GM18861 (cell line): Measurements from ENCODE around the gene IZUMO4.
A peak's percentile ranks its signal among the peaks of the same experiment; 100 is the strongest.
"Not testable (repeated sequence)": the region's sequence is repeated elsewhere in the genome, so short reads cannot be mapped to it uniquely, and the experiment has no call there.

Source experiments
- ATAC-seq: cut with Tn5 transposase; IDR thresholded peaks from one replicate; pipeline ENCODE4 v1.9.1; 2021; ENCODE audit not compliant: unreplicated experiment

Gene IZUMO4

DNA sequence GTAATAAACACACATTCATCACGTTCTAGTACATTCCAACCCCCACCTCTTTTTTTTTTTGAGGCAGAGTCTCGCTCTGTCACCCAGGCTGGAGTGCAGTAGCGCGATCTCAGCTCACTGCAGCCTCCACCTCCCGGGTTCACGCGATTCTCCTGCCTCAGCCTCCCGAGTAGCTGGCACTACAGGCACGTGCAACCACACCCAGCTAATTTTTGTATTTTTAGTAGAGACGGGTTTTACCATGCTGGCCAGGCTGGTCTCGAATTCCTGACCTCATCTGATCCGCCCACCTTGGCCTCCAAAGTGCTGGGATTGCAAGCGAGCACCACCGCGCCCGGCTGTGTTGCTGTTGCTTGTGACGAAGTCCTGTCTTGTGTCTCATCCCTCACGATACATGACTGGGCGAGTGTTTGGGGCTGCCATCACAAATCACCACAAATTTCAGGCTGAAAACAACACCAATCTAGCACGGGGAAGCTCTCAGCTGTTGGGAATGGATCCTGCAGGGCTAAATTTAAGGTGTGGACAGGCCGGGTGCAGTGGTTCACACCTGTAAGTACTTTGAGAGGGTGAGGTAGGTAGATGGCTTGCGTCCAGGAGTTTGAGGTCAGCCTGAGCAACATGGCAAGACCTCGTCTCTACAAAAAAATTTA is 16.3 kb upstream of the IZUMO4 start:
- no peak for ATAC-seq

DNA sequence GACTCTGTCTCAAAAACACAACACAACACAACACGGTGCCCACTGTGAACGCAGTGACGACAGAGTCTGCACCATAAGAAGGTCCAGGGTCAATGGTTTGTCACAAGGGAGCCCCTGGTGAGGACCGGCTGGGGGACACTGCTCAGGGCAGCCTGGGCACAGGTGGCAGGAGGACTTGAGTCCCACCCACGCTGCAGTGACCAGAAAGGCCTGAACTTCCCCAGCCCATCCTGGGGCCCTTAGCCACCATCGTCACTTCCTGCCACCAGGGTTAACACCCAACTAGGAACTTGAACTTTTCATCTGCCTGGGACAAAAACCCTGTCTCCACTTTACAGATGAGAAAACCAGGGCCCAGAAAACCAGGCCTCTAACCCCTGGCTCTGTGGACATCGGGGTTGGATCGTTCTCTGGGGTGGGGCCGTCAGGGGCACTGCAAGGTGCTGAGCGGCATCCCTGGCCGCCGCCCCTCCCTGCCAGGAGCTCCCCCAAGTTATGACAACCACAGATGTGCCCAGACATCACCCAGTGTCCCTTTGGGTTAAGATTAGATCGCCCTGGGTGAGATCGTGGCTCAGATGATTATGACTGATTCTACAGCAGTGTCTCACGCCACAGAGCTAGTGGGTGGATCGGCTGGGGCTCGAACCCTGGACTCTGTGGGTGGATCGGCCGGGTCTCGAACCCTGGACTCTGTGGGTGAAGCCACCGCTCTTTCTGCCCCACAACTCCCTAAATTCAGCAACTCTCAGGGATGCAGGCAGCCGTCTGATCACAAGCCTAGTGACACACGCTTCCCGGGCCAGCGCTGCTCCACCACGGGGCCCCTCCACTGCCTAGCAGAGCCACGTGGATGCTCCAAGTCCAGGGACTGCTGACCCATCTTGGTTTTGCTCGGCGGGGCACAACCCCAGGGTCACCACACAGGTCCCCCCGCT is 14.6 kb upstream of the IZUMO4 start:
- ATAC-seq, result no peak

DNA sequence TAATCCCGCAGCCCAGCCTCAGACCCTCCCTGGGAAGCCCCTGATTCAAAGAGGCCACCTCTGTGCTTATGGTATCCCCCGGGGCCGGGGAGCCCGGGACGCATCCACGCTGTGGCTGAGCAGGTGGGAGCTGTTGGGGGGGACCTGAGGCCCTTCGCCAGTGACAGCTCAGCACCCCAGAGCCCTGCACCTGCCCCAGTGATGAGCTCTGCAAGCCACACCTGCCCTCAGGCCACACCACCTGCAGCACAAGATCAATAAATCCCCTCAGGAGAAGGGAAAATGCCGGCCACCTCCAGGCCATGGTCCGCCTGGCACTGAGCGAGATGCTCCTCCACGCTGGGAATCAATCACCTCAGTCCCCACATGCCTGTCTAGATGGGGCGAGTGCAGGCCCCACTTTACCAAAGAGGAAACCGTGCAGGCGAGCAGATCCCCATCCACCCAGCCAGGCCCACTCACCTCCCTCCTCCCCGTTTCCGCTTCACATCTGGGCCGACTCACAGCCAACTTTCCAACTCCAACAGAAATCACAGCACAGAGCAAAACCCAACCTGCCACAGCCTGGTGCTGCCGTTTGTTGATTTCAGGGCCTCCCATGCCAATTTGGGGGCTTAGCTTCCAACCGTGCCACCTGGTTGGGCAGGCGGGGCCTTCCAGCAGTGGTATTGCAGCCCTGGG is 13.4 kb upstream of the IZUMO4 start:
- ATAC-seq, result no peak

DNA sequence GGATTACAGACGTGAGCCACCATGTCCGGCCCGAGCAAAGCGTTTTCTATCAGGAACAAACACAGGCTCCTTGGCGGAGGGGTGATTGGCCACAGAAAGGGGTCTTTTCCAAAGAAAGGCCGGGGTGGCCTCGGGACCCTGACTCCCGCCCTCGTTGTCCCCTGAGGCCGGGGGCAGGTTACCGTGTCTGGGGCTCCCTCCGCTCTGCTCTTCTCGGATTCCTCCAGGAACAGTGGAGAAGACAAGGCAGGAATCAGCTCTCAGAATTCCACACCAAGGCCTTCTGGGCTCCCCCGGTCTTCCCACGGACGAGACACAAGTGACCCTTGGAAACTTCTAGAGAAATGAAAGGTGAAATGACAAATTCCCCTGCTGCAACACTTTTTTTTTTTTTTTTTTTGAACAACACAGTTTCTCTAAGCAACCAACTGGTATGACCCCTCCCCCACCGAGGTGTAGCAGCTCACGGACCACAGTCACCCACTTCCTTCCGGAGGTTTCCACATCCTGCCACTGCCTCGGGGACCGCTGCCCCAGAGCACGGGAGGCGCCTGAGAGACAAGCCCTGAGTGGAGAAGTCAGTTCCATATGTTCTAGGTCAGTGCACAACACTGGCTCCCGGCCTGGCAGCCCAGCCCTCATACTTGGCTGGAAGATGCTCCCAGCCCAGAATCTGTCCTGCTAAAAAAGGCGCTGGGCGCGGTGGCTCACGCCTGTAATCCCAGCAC is 11.6 kb upstream of the IZUMO4 start:
- peak; percentile 29 for ATAC-seq

DNA sequence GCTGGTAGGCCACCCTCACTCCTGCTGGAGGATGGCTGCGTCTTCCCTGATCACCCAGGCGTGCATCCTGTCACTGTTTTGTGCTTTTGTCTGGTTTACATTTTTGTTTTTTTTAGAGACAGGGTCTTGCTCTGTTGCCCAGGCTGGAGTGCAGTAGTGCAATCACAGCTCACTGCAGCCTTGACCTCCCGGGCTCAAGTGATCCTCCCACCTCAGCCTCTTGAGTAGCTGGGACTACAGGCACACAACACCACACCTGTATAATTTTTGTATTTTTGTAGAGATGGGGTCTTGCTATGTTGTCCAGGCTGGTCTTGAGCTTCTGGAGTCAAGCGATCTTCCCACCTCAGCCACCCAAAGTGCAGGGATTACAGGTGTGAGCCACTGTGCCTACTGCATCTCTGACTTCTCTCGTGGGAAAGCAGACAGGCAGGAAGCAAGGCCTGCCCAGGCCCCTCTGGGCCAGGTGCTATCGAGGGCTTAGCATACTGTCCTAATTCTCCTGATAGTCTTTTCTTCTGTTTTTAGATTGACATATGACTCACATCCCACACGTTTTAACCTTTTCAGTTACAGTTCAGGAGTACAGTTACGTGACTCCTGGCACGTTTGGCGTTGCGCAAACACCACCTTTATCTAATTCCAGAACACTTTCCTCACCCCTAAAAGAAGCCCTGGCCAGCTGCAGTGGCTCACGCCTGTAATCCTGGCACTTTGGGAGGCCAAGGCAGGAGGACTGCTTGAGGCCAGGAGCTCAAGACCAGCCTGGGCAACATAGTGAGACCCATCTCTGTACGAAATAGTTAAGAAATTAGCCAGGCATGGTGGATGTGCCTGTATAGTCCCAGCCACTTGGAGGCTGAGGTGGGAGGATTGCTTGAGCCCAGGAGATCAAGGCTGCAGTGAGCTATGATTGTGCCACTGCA is 9.8 kb upstream of the IZUMO4 start:
- ATAC-seq, result not testable (repeated sequence)

DNA sequence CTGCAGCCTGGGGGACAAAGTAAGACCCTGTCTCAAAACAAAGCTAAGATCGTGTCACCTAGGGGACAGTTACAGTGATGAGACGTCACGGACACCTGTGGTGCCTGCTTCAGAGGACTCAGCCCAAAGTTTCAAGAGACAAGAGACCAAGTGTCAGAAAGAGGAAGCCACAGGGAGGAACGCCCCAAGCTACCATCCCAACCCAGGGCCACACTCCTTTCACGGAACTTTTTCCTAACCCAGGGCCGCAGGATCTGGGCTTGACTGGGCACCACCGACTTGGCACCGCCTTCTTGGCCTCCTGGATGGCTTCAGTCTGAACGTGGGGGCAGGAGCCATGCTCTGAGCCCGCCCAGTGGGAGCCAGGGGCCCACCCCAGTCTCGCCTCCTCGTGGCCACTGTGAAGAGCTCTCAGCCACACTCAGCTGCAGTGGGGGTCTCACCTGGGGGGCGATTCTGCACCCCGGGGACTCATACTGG is 9.1 kb upstream of the IZUMO4 start:
- peak; percentile 21 for ATAC-seq

DNA sequence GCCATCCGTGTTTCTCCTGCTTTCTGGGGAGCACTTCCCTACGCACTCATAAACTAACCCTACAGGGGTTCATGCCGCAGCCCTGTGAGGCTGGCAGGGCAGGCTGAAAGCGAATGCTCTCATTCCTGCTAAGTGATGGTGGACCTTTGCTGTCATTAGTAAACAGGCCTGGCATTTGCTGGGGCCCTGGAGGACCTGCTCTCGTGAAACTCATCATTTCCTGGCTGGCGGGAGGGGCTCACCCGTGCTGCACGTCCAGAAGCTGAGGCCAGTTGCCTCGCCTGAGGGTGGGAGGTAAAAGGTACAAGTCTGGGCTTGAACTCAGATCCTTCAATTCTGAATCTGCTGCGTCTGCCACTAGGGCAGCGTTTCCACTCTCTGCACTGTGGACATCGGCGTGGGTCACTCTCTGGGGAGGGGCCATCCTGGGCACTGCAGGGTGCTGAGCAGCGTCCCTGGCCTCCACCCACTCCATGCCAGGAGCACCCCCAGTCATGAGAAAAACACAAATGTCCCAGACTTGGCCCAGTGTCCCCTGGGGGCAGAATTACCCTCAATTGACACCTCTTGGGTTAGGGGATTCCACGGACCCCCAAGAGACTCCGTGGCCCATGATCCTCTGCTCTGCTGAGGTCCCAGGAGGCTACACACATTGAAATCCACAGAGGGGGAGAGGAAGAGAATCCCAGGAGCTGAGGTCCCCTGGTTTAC is 7.6 kb upstream of the IZUMO4 start:
- no peak for ATAC-seq

DNA sequence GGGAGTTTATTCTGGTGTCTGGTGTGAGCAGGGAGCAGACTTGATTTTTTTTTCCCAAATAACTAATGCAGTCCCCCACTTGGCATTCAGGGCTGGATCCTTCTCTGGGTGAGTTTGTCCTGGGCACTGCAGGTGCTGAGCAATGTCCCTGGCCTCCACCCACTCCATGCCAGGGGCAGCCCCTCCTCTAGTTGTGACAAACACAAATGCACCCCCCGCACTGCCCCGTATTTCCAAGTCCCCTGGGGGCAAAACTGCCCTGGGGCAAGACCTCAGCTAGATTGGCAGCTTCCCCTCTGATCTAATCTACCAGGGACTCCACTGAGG is 7.0 kb upstream of the IZUMO4 start:
- peak; percentile 0 for ATAC-seq

DNA sequence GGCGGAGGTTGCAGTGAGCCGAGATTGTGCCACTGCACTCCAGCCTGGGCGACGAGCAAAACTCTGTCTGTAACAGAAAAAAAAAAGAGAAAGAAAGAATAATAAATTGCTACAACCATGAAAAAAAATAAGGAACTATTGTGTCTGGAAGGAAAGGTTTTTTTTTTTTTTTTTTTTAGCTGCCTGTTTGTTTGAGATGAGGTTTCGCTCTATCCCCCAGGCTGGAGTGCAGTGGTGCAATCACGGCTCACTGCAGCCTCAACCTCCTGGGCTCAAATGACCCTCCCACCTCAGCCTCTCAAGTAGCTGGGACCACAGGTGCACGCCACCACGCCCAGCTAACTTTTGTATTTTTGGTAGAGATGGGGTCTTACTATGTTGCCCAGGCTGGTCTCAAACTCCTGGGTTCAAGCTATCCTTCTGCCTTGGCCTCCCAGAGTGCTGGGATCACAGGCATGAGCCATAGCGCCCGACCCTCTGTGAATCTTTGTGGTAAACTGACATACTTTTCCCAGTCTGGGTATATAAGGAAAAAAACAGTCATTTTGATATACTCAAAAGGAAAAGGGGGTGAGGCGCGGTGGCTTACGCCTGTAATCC is 4.7 kb upstream of the IZUMO4 start:
- not testable (repeated sequence) for ATAC-seq

DNA sequence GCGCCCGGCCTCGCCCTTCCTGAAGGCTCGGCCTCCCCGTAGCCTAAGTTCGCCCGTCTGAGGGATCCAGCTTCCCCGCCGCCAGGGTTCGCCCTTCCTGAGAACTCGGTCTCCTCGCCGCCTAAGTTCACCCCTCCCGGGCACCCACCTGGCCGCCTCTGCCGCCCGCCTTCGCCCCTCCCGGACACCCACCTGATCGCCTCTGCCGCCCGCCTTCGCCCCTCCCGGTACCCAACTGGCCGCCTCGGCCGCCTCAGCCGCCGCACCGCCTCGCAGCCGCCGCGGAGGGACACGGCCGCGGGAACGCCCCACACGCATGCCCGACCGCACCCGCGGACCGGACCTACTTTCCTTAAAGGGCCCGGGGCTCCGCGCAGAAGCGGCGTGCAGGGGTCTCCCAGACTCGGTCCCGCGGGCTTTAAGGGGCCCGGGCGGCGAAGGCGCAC is 658 bp upstream of the IZUMO4 start, which contains the start of gene MOB3A:
TSS of gene MOB3A (minus strand) at position 293 of the 446 bp plus-strand sequence. CDS start 17,766 bp downstream, outside the sequence.
- ATAC-seq, result no peak

DNA sequence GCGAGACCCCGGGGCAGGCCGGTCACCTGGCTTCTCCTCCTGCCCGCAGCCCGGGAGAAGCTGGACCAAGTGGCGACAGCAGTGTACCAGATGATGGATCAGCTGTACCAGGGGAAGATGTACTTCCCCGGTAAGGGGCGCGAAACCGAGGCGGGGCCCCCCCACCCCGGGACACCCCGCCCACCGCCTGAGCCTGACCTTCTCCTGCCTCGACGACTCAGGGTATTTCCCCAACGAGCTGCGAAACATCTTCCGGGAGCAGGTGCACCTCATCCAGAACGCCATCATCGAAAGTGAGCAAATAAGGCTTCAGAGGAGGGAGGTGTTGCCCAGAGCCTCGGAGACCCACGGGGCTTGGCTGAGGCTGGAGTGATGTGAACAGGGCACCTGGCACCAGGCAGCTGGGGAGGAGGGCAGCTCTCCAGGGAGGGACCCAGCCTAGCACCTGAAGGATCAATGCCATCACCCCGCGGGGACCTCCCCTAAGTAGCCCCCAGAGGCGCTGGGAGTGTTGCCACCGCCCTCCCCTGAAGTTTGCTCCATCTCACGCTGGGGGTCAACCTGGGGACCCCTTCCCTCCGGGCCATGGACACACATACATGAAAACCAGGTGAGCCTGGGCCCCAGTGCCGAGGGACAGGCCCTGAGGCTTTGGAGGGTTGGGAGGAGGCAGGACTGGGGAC is 629 bp downstream of the IZUMO4 start:
- no peak for ATAC-seq

DNA sequence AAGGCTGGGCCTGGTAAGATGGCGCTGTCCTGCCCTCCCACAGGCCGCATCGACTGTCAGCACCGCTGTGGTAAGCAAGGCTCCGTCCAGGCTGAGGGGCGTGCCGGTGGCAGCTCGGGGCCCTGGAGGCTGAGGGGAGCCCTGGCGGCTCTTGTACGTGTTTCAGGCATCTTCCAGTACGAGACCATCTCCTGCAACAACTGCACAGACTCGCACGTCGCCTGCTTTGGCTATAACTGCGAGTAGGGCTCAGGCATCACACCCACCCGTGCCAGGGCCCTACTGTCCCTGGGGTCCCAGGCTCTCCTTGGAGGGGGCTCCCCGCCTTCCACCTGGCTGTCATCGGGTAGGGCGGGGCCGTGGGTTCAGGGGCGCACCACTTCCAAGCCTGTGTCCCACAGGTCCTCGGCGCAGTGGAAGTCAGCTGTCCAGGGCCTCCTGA is 1.2 kb downstream of the IZUMO4 start:
- ATAC-seq, result no peak

DNA sequence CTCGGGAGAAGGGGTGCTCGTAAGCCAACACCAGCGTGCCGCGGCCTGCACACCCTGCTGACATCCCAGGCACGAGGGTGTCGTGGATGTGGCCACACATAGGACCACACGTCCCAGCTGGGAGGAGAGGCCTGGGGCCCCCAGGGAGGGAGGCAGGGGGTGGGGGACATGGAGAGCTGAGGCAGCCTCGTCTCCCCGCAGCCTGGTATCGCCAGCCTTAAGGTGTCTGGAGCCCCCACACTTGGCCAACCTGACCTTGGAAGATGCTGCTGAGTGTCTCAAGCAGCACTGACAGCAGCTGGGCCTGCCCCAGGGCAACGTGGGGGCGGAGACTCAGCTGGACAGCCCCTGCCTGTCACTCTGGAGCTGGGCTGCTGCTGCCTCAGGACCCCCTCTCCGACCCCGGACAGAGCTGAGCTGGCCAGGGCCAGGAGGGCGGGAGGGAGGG is 2.4 kb downstream of the IZUMO4 start:
- ATAC-seq, result no peak

DNA sequence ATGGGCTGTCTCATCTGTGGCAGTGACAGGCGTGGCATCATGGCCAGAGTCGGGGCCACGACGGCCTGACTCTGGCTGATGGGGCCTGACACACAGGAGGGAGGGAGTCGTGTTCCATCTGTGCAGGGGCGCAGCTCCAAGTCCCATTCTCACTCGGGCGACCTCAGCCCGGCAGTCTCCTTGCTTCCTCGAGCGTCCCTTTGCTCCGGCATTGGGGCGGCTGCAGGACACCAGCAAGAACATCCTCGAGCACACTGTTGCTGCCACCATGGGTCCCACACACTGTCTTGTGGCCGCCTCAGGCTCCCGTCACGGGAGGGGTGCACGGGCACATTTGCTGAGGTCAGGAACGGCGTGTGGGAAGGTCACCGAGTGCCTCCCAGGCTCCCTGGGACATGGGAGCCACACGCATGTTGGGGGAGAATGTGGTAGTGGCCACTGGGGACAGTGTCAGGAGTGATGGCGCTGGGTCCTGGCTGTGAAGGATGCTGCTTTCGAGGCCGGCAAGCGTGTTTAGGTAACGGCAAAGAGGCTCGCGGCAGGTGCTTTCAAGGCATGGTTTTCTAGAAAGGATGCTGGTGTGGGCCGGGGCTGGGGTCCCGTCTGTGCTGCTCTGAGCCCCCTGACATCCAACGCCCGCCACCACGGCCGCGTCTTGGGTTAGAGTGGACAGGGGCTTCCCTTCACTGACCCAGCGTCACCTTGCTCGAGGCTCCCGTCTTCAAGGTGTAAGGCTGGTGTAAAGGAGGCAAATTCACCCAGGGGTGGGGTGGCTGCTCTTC is 3.4 kb downstream of the IZUMO4 start:
- no peak for ATAC-seq

DNA sequence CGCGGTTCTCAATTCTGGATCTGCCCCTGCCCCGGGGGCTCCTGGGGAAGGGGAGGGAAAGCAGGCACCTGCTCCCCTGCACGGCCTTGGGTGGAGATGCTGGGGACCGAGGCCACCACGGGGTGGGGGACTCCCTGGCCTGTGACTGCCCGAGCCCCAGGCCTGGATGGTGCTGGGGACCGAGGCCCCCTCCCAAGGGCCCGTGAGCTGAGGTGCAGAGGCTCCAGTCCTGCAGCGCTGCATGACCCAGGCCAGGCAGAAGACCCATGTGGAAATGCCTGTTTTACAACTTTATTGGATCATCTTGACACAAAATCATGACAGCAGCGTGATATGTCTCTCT is 4.0 kb downstream of the IZUMO4 start:
- ATAC-seq, result no peak

DNA sequence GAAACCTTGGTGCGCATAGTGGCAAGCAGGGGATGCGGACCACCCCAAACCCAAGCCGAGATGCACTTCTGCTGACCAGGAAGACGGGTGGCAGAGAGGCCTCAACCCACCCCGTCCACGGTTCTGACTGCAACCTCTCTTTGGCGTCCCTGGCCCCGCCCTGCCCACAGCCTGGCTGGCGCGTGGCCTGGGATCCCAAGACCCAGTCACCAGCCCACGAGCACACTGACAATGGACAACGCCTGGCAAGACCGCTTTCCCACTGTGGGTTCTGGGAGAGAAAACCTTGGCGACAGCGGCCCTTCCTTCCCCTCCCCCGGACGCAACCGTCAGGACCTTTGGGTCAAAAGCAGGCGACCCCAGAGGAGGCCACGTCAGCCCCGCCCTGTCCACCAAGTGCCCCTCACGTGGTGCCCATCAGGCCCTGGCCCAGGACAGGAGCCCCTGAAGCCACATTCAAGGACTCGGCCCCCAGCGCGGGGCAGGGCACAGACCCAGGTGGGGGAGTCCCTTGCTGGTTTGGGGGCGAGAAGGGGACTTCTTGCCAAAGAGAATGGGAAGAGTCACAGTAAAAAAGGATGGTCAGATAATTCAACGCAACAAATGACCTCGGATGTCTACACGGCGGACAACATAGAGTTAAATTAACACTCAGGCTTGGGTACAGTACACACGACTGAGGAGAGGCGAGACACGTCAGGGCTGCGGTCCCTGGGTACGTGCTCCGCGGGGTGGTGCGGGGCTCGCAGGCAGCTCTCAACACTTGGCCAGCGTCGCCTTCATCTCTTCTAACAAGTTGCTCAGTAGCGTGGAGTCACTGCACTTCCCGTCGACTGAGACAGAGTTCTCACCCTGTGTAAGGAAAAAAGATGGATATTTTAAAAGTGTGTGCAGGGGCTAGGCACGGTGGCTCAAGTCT is 5.0 kb downstream of the IZUMO4 start:
- ATAC-seq, result no peak
